IMR-90 (cell line): ENCODE results near the gene LCP1. TPM values are rescaled to one million over a fixed set of nuclear protein-coding genes. Genes with fewer than 3 reads are reported as not detected.

Source experiments
- ATAC-seq: fragments of 200-7000 bp; cut with Tn5 transposase; 2 replicates; pipeline ENCODE4 v1.9.1; 2020; ENCODE audit warnings: low read depth, mild to moderate bottlenecking, moderate library complexity
- BruUV-seq: library from RNA; stranded (reverse); fragments of 400-500 nt; replicated peaks from 2 replicates; lab custom pipeline; 2021; lab: Mats Ljungman, UMichigan
- CTCF ChIA-PET: fragments of 300-600 bp; formaldehyde crosslinking; extraction: SDS; loops from one replicate; lab custom pipeline; 2021; ENCODE audit warnings: antibody characterized with exemption; lab: Yijun Ruan, JAX
- POLR2A ChIA-PET: fragments of 300-600 bp; sonication (Branson Sonifier 250); formaldehyde crosslinking; loops from one replicate; lab custom pipeline; 2022; ENCODE audit warnings: antibody characterized with exemption; ENCODE audit not compliant: unreplicated experiment; lab: Charles Lee
- DNase-seq: peaks from one replicate; pipeline ENCODE4 v3.0.0; 2013
- H2AFZ ChIP-seq: replicated peaks from 2 replicates; pipeline ENCODE3; 2013; ENCODE audit warnings: low read length, mild to moderate bottlenecking; ENCODE audit not compliant: poor library complexity
- H2AK5ac ChIP-seq: 2 replicates; pipeline ENCODE4 v1.6.1; 2013; ENCODE audit warnings: low read depth, low read length, inconsistent platforms
- H2AK9ac ChIP-seq: replicated peaks from 2 replicates; pipeline ENCODE3; 2013; ENCODE audit warnings: mild to moderate bottlenecking, low read depth, low read length, moderate library complexity; ENCODE audit not compliant: poor library complexity
- H2BK120ac ChIP-seq: 2 replicates; pipeline ENCODE4 v1.6.1; 2013; ENCODE audit warnings: low read depth, low read length, inconsistent platforms
- H2BK15ac ChIP-seq: 3 replicates; pipeline ENCODE4 v1.6.1; 2013; ENCODE audit warnings: low read depth, low read length, inconsistent platforms
- H2BK20ac ChIP-seq: 2 replicates; pipeline ENCODE4 v1.6.1; 2013; ENCODE audit warnings: low read depth, mild to moderate bottlenecking, inconsistent platforms, low read length, moderate library complexity
- H2BK5ac ChIP-seq: 2 replicates; pipeline ENCODE4 v1.6.1; 2013; ENCODE audit warnings: mild to moderate bottlenecking, low read depth, low read length, inconsistent platforms; ENCODE audit not compliant: poor library complexity, severe bottlenecking
- H3K14ac ChIP-seq: replicated peaks from 2 replicates; pipeline ENCODE4 v1.6.1; 2013; ENCODE audit warnings: low read depth, low read length, inconsistent platforms
- H3K18ac ChIP-seq: 2 replicates; pipeline ENCODE4 v1.6.1; 2013; ENCODE audit warnings: low read depth, low read length, control low read depth
- H3K23ac ChIP-seq: 2 replicates; pipeline ENCODE4 v1.6.1; 2013; ENCODE audit warnings: low read depth, low read length, inconsistent platforms
- H3K27ac ChIP-seq: 2 replicates; pipeline ENCODE4 v1.5.1; 2013; ENCODE audit warnings: mild to moderate bottlenecking, control low read depth, low read length; ENCODE audit not compliant: insufficient read depth
- H3K27me3 ChIP-seq: 2 replicates; pipeline ENCODE4 v1.6.1; 2013; ENCODE audit warnings: low read length; ENCODE audit not compliant: control insufficient read depth, insufficient read depth
- H3K36me3 ChIP-seq: 2 replicates; pipeline ENCODE4 v1.6.1; 2013; ENCODE audit warnings: low read length, mixed read lengths; ENCODE audit not compliant: control insufficient read depth, insufficient read depth
- H3K4ac ChIP-seq: 2 replicates; pipeline ENCODE4 v1.6.1; 2013; ENCODE audit warnings: low read depth, low read length, inconsistent platforms
- H3K4me1 ChIP-seq: 2 replicates; pipeline ENCODE4 v1.6.1; 2013; ENCODE audit warnings: low read length, mixed read lengths; ENCODE audit not compliant: control insufficient read depth, insufficient read depth
- H3K4me2 ChIP-seq: 2 replicates; pipeline ENCODE4 v1.6.1; 2013; ENCODE audit warnings: low read depth, mild to moderate bottlenecking, control low read depth, low read length, moderate library complexity
- H3K4me3 ChIP-seq: 2 replicates; pipeline ENCODE4 v1.5.1; 2013; ENCODE audit warnings: low read depth, mild to moderate bottlenecking, control low read depth, low read length, moderate library complexity; ENCODE audit not compliant: insufficient read depth
- H3K56ac ChIP-seq: 2 replicates; pipeline ENCODE4 v1.6.1; 2013; ENCODE audit warnings: low read length, inconsistent platforms; ENCODE audit not compliant: insufficient read depth; ENCODE audit errors: extremely low read depth
- H3K79me1 ChIP-seq, 2 experiments: 2 replicates each; pipeline ENCODE4 v1.6.1; 2013; ENCODE audit warnings: low read length in 2 of 2, inconsistent platforms in 1 of 2, low read depth in 1 of 2
- H3K9ac ChIP-seq: 2 replicates; pipeline ENCODE4 v1.6.1; 2013; ENCODE audit warnings: low read depth, low read length, control low read depth
- H3K9me1 ChIP-seq: 2 replicates; pipeline ENCODE4 v1.6.1; 2013; ENCODE audit warnings: low read length, inconsistent platforms; ENCODE audit not compliant: insufficient read depth
- H3K9me3 ChIP-seq: 2 replicates; pipeline ENCODE4 v1.6.1; 2013; ENCODE audit warnings: low read length; ENCODE audit not compliant: control insufficient read depth, insufficient read depth
- H4K20me1 ChIP-seq: 2 replicates; pipeline ENCODE4 v1.6.1; 2013; ENCODE audit warnings: low read length, inconsistent platforms; ENCODE audit not compliant: insufficient read depth
- H4K5ac ChIP-seq: 2 replicates; pipeline ENCODE4 v1.6.1; 2013; ENCODE audit warnings: mild to moderate bottlenecking, low read depth, low read length, control low read depth
- H4K8ac ChIP-seq, 2 experiments: 2 replicates each; pipeline ENCODE4 v1.6.1; 2013; ENCODE audit warnings: low read depth in 2 of 2, low read length in 2 of 2, control low read depth in 1 of 2, inconsistent platforms in 1 of 2
- H4K91ac ChIP-seq: 2 replicates; pipeline ENCODE4 v1.6.1; 2013; ENCODE audit warnings: low read depth, low read length, inconsistent platforms; ENCODE audit not compliant: insufficient read depth
- BHLHE40 ChIP-seq: fragments of 150-350 bp; IDR thresholded peaks from 2 replicates; pipeline ENCODE4 v1.6.1; 2016; ENCODE audit warnings: mild to moderate bottlenecking, low read depth, low read length
- CEBPB ChIP-seq: IDR thresholded peaks from 2 replicates; pipeline ENCODE4 v1.6.1; 2012; ENCODE audit warnings: low read depth, low read length, improper control_type of control experiment
- CHD1 ChIP-seq: IDR thresholded peaks from 2 replicates; pipeline ENCODE4 v1.6.1; 2012; ENCODE audit warnings: low read depth, low read length, improper control_type of control experiment
- MAFK ChIP-seq: IDR thresholded peaks from 2 replicates; pipeline ENCODE4 v1.6.1; 2012; ENCODE audit warnings: low read depth, low read length, improper control_type of control experiment
- MXI1 ChIP-seq: IDR thresholded peaks from 2 replicates; pipeline ENCODE4 v1.6.1; 2012; ENCODE audit warnings: low read depth, mild to moderate bottlenecking, low read length, moderate library complexity, borderline replicate concordance
- POLR2A ChIP-seq: IDR thresholded peaks from 2 replicates; pipeline ENCODE4 v1.6.1; 2012; ENCODE audit warnings: mild to moderate bottlenecking, low read depth, low read length
- RCOR1 ChIP-seq: IDR thresholded peaks from 2 replicates; pipeline ENCODE4 v1.6.1; 2012; ENCODE audit warnings: mild to moderate bottlenecking, low read length, improper control_type of control experiment; ENCODE audit not compliant: insufficient replicate concordance
- WGBS, 2 experiments: methylation state at CpG; one replicate each; pipeline versions ENCODE4 v1.1.5 to v1.1.7; 2013; ENCODE audit warnings: missing lambda C conversion rate in 2 of 2; ENCODE audit not compliant: insufficient read length in 1 of 2; ENCODE audit errors: extremely low coverage in 2 of 2; 5-methylcytosine and 5-hydroxymethylcytosine counted together
- dilution Hi-C: fragments of 300-500 bp; cut with HindIII; formaldehyde crosslinking; loops from one replicate; pipeline ENCODE4 v1.14.3; 2018; ENCODE audit warnings: low sequenced_read_pairs; ENCODE audit not compliant: unreplicated experiment
- in situ Hi-C: fragments of 300-500 bp; cut with MboI; formaldehyde crosslinking; loops from 3 replicates; pipeline ENCODE4 v1.14.3; 2019; ENCODE audit warnings: low sequenced_read_pairs, inconsistent platforms, mixed read lengths
- intact Hi-C: fragments of 100-400 bp; cut with micrococcal nuclease; formaldehyde crosslinking; loops from 2 replicates; pipeline ENCODE4 v1.10.0; 2022
- polyA plus RNA-seq, 3 experiments: library from polyadenylated mRNA; depleted of rRNA; stranded (reverse); fragments of >200 nt; gene quantifications; 2 replicates each; pipeline ENCODE4 v1.2.3, GENCODE V29; 2012; ENCODE audit warnings: low replicate concordance in 1 of 3
- total RNA-seq: library from RNA; depleted of rRNA; stranded (reverse); fragments of >200 nt; gene quantifications from 2 replicates; pipeline ENCODE4 v1.2.3, GENCODE V29; 2012

LCP1 gene
- total and polyA plus RNA-seq, 2 of the 4 experiments (the other 2 are of a cell fraction) = not detected

- Histone ChIP-seq H3K23ac (no peak overlapping the region), H3K14ac (no peak overlapping the region), H3K27me3 (peaks cover 2% of the 10 kb centered on the region; the same call in 1 of the 2 replicates), H2AFZ (no peak overlapping the region), H2BK5ac (no peak overlapping the region), H3K79me1 (no peaks in the 10 kb centered on the region), H2AK5ac (no peak overlapping the region), H4K5ac (no peak overlapping the region), H3K4me1 (no peaks in the 10 kb centered on the region), H3K9ac (no peak overlapping the region), H4K91ac (no peak overlapping the region), H4K8ac (no peak overlapping the region), H3K18ac (no peak overlapping the region), H3K27ac (no peak overlapping the region), H3K36me3 (no peaks in the 10 kb centered on the region), H2AK9ac (no peak overlapping the region), H2BK120ac (no peak overlapping the region), H3K9me3 (no peaks in the 10 kb centered on the region), H2BK15ac (no peak overlapping the region), H3K4ac (no peak overlapping the region), H3K4me2 (no peak overlapping the region), H3K56ac (no peak overlapping the region), H3K4me3 (no peak overlapping the region), H2BK20ac (no peak overlapping the region), H3K9me1 (no peaks in the 10 kb centered on the region), H4K20me1 (no peaks in the 10 kb centered on the region)
- CTCF ChIA-PET = no interaction called here
- in situ Hi-C loops (no loop called here), dilution Hi-C loops (no loop called here), intact Hi-C loops (no loop called here)
- POLR2A ChIA-PET = no interaction called here
- ATAC-seq (no peak), DNase-seq (no peak)
- no TSS peak for BruUV-seq
- TF ChIP-seq CEBPB = no peak
- TF ChIP-seq MXI1 = no peak
- no peak for TF ChIP-seq BHLHE40
- TF ChIP-seq RCOR1 = no peak
- no peak for TF ChIP-seq CHD1
- no peak for TF ChIP-seq MAFK
- no peak for TF ChIP-seq POLR2A
- no CpG with 5 or more reads among the region's 5 CpGs for WGBS, 2 experiments
Observed at GRCh38 chr13:46179969-46180763, 1.8 kb downstream of the LCP1 start.
